GM18867 (cell line): ENCODE measurements around the gene TEX50.
"Not testable (repeated sequence)": the region's sequence is repeated elsewhere in the genome, so short reads cannot be mapped to it uniquely, and the experiment has no call there.

Source experiments
- ATAC-seq: cut with Tn5 transposase; IDR thresholded peaks from one replicate; pipeline ENCODE4 v1.9.1; 2021; ENCODE audit warnings: mild to moderate bottlenecking, moderate library complexity; ENCODE audit not compliant: unreplicated experiment

The TEX50 gene

GRCh38 chr1:173635116-173635515 is at the start of gene TEX50:
TSS of gene TEX50 (plus strand) at chr1:173635338. CDS start at chr1:173635522, 184 bp downstream.
- ATAC-seq, result no peak

GRCh38 chr1:173590557-173590956 is 44.6 kb upstream of the TEX50 start:
- no peak for ATAC-seq

GRCh38 chr1:173591138-173591537 is 44.0 kb upstream of the TEX50 start:
- not testable (repeated sequence) for ATAC-seq

GRCh38 chr1:173596097-173596825 is 38.9 kb upstream of the TEX50 start:
- no peak for ATAC-seq

GRCh38 chr1:173601588-173601987 is 33.5 kb upstream of the TEX50 start:
- ATAC-seq, result no peak

GRCh38 chr1:173603056-173603591 is 32.0 kb upstream of the TEX50 start, which contains the start of gene SLC9C2:
TSS of gene SLC9C2 (minus strand) at chr1:173603072. CDS start at chr1:173601776, 1,296 bp downstream.
- no peak for ATAC-seq

GRCh38 chr1:173608503-173609216 is 26.5 kb upstream of the TEX50 start:
- ATAC-seq, result no peak

- not testable (repeated sequence) for ATAC-seq
Observed at GRCh38 chr1:173613086-173613485, 22.1 kb upstream of the TEX50 start.

GRCh38 chr1:173616859-173617258 is 18.3 kb upstream of the TEX50 start:
- no peak for ATAC-seq

GRCh38 chr1:173627269-173627668 is 7.9 kb upstream of the TEX50 start:
- no peak for ATAC-seq

GRCh38 chr1:173628888-173629287 is 6.2 kb upstream of the TEX50 start:
- ATAC-seq, result no peak

GRCh38 chr1:173637236-173638042 is 2.3 kb downstream of the TEX50 start:
- not testable (repeated sequence) for ATAC-seq

GRCh38 chr1:173638043-173639021 is 3.2 kb downstream of the TEX50 start:
- ATAC-seq, result no peak

- ATAC-seq, result no peak
Observed at GRCh38 chr1:173639102-173639501, 4.0 kb downstream of the TEX50 start.

GRCh38 chr1:173642450-173643139 is 7.5 kb downstream of the TEX50 start:
- not testable (repeated sequence) for ATAC-seq

- no peak for ATAC-seq
Observed at GRCh38 chr1:173646656-173647055, 11.5 kb downstream of the TEX50 start.

GRCh38 chr1:173648880-173649605 is 13.9 kb downstream of the TEX50 start:
- ATAC-seq, result no peak

GRCh38 chr1:173660306-173660705 is 25.2 kb downstream of the TEX50 start:
- no peak for ATAC-seq

- no peak for ATAC-seq
Observed at GRCh38 chr1:173661271-173661670, 26.1 kb downstream of the TEX50 start.
